ENCODE measurements around the gene PKHD1. TPM values are rescaled to one million over a fixed set of nuclear protein-coding genes. Genes with fewer than 3 reads are reported as not detected.

The PKHD1 gene
- total and polyA plus RNA-seq, 2 of the 13 experiments (the other 11 are each of a cell fraction or from before 2014, with no cell fraction given): 0.01 to 0.13 TPM

DNA sequence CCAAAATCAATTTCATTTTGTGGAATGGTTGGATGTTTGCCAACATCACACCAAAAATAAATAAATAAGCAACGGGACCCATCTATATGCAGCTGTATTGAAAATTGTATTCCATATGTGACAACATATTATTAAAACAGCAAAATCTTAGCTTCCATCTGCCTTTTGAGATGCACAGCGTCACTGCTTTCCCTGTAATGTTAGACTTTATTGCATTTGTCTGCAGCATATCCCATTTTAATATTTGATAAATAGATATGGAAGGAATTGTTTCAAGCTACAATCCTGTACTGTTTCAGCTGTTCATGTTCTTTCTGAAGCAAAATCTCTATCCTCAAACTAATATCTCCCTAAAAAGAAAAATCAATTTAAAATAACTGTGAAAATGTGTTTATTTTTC lies 509.1 kb downstream of the PKHD1 start:
- Histone ChIP-seq H3K27ac (ENCODE audit: extremely low read length, insufficient read depth, low read length) (no peak overlapping the region), H3K36me3 (replicated peaks in 1 of 2; ENCODE audit: control insufficient read depth in 1 of 2, insufficient read depth in 2 of 2, low read length in 2 of 2) (no peaks in the 10 kb centered on the region), H3K4me1 (ENCODE audit: insufficient read depth, low read length) (no peaks in the 10 kb centered on the region), H4K20me1 (ENCODE audit: insufficient read depth, low read length) (no peaks in the 10 kb centered on the region), H3K27me3 (ENCODE audit: control insufficient read depth in 1 of 2, insufficient read depth in 2 of 2, low read length in 2 of 2) (no peaks in the 10 kb centered on the region), H2AFZ (ENCODE audit: low read length) (no peak overlapping the region), H3K9me3 (ENCODE audit: low read length) (no peaks in the 10 kb centered on the region), H3K9ac (ENCODE audit: insufficient read depth, low read depth, low read length) (no peak overlapping the region), H3K4me2 (ENCODE audit: low read depth, low read length) (no peak overlapping the region), H3K79me2 (ENCODE audit: insufficient read depth, low read length) (no peaks in the 10 kb centered on the region), H3K4me3 (replicated peaks in 1 of 3; ENCODE audit: insufficient read depth in 1 of 3, low read depth in 2 of 3, low read length in 3 of 3) (no peak overlapping the region)
- no peak for ATAC-seq
- intact Hi-C loops (cut with micrococcal nuclease; ENCODE audit: unreplicated experiment): no loop called here
- no TSS peak for BruUV-seq (replicated peaks)
- 0% methylated on average over 2 of the region's 2 CpGs for WGBS (ENCODE audit: low lambda C conversion rate)
- CTCF ChIA-PET (ENCODE audit: low intra/inter-chr PET ratio, low total read pairs): no interaction called here
- POLR2A ChIA-PET: no interaction called here
- in situ Hi-C loops (cut with HindIII; ENCODE audit: extremely low pct_ligation_motif_present, low pct_unique_long_range_greater_than_20kb): no loop called here
- TF ChIP-seq ZMYM4 (CRISPR knock-in tag; IDR thresholded peaks at IDR 0.05) (no peak), ZNF136 (CRISPR knock-in tag; IDR thresholded peaks at IDR 0.05; ENCODE audit: low read depth) (no peak), PRPF4 (IDR thresholded peaks at IDR 0.05; ENCODE audit: low read depth, low read length, poor library complexity, severe bottlenecking) (no peak), EHMT2 (IDR thresholded peaks at IDR 0.05; ENCODE audit: borderline replicate concordance, low read depth, low read length) (no peak), RBFOX2 (IDR thresholded peaks at IDR 0.05; ENCODE audit: low read depth, low read length) (no peak), ARNTL (CRISPR knock-in tag; IDR thresholded peaks at IDR 0.05) (no peak), TMF1 (CRISPR knock-in tag; IDR thresholded peaks at IDR 0.05; ENCODE audit: low read depth) (no peak), ZNF510 (CRISPR knock-in tag; IDR thresholded peaks at IDR 0.05; ENCODE audit: low read depth) (no peak), NR1H2 (CRISPR knock-in tag; IDR thresholded peaks at IDR 0.05; ENCODE audit: borderline replicate concordance, low read depth) (no peak), POLR2AphosphoS5 (IDR thresholded peaks at IDR 0.05; ENCODE audit: low read depth, low read length) (no peak), SP5 (CRISPR knock-in tag; IDR thresholded peaks at IDR 0.05; ENCODE audit: borderline replicate concordance, low read depth) (no peak), RCOR2 (CRISPR knock-in tag; IDR thresholded peaks at IDR 0.05) (no peak), REPIN1 (CRISPR knock-in tag; IDR thresholded peaks at IDR 0.05; ENCODE audit: borderline replicate concordance, low read depth) (no peak), ZNF589 (CRISPR knock-in tag; conservative IDR thresholded peaks at IDR 0.05) (no peak), ZNF713 (CRISPR knock-in tag; IDR thresholded peaks at IDR 0.05) (no peak)
- TF ChIP-seq, protein P1, sequence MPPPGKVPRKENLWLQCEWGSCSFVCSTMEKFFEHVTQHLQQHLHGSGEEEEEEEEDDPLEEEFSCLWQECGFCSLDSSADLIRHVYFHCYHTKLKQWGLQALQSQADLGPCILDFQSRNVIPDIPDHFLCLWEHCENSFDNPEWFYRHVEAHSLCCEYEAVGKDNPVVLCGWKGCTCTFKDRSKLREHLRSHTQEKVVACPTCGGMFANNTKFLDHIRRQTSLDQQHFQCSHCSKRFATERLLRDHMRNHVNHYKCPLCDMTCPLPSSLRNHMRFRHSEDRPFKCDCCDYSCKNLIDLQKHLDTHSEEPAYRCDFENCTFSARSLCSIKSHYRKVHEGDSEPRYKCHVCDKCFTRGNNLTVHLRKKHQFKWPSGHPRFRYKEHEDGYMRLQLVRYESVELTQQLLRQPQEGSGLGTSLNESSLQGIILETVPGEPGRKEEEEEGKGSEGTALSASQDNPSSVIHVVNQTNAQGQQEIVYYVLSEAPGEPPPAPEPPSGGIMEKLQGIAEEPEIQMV (CRISPR knock-in tag; IDR thresholded peaks at IDR 0.05; ENCODE audit: low read depth): no peak
- TF ChIP-seq, protein P2, sequence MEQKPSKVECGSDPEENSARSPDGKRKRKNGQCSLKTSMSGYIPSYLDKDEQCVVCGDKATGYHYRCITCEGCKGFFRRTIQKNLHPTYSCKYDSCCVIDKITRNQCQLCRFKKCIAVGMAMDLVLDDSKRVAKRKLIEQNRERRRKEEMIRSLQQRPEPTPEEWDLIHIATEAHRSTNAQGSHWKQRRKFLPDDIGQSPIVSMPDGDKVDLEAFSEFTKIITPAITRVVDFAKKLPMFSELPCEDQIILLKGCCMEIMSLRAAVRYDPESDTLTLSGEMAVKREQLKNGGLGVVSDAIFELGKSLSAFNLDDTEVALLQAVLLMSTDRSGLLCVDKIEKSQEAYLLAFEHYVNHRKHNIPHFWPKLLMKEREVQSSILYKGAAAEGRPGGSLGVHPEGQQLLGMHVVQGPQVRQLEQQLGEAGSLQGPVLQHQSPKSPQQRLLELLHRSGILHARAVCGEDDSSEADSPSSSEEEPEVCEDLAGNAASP (CRISPR knock-in tag; IDR thresholded peaks at IDR 0.05; ENCODE audit: borderline replicate concordance): no peak
- TF ChIP-seq, protein P3, sequence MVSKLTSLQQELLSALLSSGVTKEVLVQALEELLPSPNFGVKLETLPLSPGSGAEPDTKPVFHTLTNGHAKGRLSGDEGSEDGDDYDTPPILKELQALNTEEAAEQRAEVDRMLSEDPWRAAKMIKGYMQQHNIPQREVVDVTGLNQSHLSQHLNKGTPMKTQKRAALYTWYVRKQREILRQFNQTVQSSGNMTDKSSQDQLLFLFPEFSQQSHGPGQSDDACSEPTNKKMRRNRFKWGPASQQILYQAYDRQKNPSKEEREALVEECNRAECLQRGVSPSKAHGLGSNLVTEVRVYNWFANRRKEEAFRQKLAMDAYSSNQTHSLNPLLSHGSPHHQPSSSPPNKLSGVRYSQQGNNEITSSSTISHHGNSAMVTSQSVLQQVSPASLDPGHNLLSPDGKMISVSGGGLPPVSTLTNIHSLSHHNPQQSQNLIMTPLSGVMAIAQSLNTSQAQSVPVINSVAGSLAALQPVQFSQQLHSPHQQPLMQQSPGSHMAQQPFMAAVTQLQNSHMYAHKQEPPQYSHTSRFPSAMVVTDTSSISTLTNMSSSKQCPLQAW (CRISPR knock-in tag; IDR thresholded peaks at IDR 0.05): no peak
- TF ChIP-seq, protein P4, sequence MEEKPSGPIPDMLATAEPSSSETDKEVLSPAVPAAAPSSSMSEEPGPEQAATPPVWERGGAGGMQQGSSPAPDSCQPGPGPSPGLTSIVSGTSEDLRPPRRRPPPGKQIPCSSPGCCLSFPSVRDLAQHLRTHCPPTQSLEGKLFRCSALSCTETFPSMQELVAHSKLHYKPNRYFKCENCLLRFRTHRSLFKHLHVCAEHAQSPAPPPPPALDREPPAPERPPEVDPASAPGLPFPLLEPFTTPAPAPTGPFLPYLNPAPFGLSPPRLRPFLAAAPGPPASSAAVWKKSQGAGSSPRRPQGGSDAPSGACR (CRISPR knock-in tag; IDR thresholded peaks at IDR 0.05): no peak
- FAIRE-seq: no peak
- no peak for DNase-seq (ENCODE audit: low spot score)

Data from HepG2 (cell line).